ENCODE measurements around the gene GABRD.
"Not testable (repeated sequence)": the region's sequence is repeated elsewhere in the genome, so short reads cannot be mapped to it uniquely, and the experiment has no call there.

GABRD gene

GRCh38 chr1:2019172-2019543 is at the start of gene GABRD:
TSS of gene GABRD (plus strand) at chr1:2019345. CDS start at chr1:2019424, 79 bp downstream.
- no peak for FAIRE-seq

GRCh38 chr1:1969505-1969900 is 49.6 kb upstream of the GABRD start:
- no peak for FAIRE-seq

- no peak for FAIRE-seq
These were observed 49.0 kb upstream of the GABRD start for GRCh38 chr1:1969953-1970716.

- no peak for FAIRE-seq
These were observed 48.1 kb upstream of the GABRD start for GRCh38 chr1:1971017-1971416.

- no peak for FAIRE-seq
These were observed 47.5 kb upstream of the GABRD start for GRCh38 chr1:1971688-1972087.

GRCh38 chr1:1972976-1973715 is 46.0 kb upstream of the GABRD start:
- no peak for FAIRE-seq

- FAIRE-seq, result no peak
These were observed 45.2 kb upstream of the GABRD start for GRCh38 chr1:1973716-1974642.

- FAIRE-seq, result no peak
These were observed 44.3 kb upstream of the GABRD start for GRCh38 chr1:1974834-1975233.

- FAIRE-seq, result no peak
These were observed 43.6 kb upstream of the GABRD start for GRCh38 chr1:1975535-1975934.

GRCh38 chr1:1976031-1976430 is 43.1 kb upstream of the GABRD start:
- no peak for FAIRE-seq

- no peak for FAIRE-seq
These were observed 41.0 kb upstream of the GABRD start for GRCh38 chr1:1978108-1978507.

GRCh38 chr1:1978690-1979481 is 40.3 kb upstream of the GABRD start:
- FAIRE-seq, result not testable (repeated sequence)

- FAIRE-seq, result no peak
These were observed 39.5 kb upstream of the GABRD start for GRCh38 chr1:1979482-1980165.

- FAIRE-seq, result no peak
These were observed 38.5 kb upstream of the GABRD start for GRCh38 chr1:1980467-1981141.

GRCh38 chr1:1981142-1981500 is 38.0 kb upstream of the GABRD start:
- FAIRE-seq, result no peak

GRCh38 chr1:1981631-1982327 is 37.4 kb upstream of the GABRD start:
- not testable (repeated sequence) for FAIRE-seq

- no peak for FAIRE-seq
These were observed 36.5 kb upstream of the GABRD start for GRCh38 chr1:1982379-1983232.

GRCh38 chr1:1984560-1985070 is 34.5 kb upstream of the GABRD start:
- FAIRE-seq, result no peak

- no peak for FAIRE-seq
These were observed 33.6 kb upstream of the GABRD start for GRCh38 chr1:1985375-1986050.

Measured in endometrium (tissue), 2 donors.